ENCODE data around the gene PRG2. TPM values are rescaled to one million over a fixed set of nuclear protein-coding genes. Genes with fewer than 3 reads are reported as not detected.

PRG2 gene
- total RNA-seq, 1 experiment from 2014 or later: not detected

Other genes starting within 250 kb of the PRG2 start
- gene LRRC55, start 208.7 kb downstream of the PRG2 start, total RNA-seq (2014; rRNA removed; shearing (Covaris generic)): not detected in 2 replicates
- gene APLNR, start 153.4 kb downstream of the PRG2 start, total RNA-seq (2014; rRNA removed; shearing (Covaris generic)): not detected in 2 replicates
- 27.1 and 32.1 TPM in 2 replicates for gene TNKS1BP1, start 65.7 kb downstream of the PRG2 start, total RNA-seq (2014; rRNA removed; shearing (Covaris generic))
- 133 and 186 TPM in 2 replicates for gene SSRP1, start 54.8 kb downstream of the PRG2 start, total RNA-seq (2014; rRNA removed; shearing (Covaris generic))
- gene P2RX3, start 52.3 kb downstream of the PRG2 start, total RNA-seq (2014; rRNA removed; shearing (Covaris generic)): not detected in 2 replicates
- gene PRG3, start 9.5 kb downstream of the PRG2 start, total RNA-seq (2014; rRNA removed; shearing (Covaris generic)): not detected in 2 replicates
- gene SLC43A3, start 36.5 kb upstream of the PRG2 start, total RNA-seq (2014; rRNA removed; shearing (Covaris generic)): 49.5 and 62.2 TPM in 2 replicates
- not detected in 2 replicates for gene RTN4RL2, start 69.9 kb upstream of the PRG2 start, total RNA-seq (2014; rRNA removed; shearing (Covaris generic))
- gene SLC43A1, start 125.1 kb upstream of the PRG2 start, total RNA-seq (2014; rRNA removed; shearing (Covaris generic)): 6.0 and 6.4 TPM in 2 replicates
- 105 and 157 TPM in 2 replicates for gene TIMM10, start 140.1 kb upstream of the PRG2 start, total RNA-seq (2014; rRNA removed; shearing (Covaris generic))
- gene SMTNL1, start 146.9 kb upstream of the PRG2 start, total RNA-seq (2014; rRNA removed; shearing (Covaris generic)): not detected in 2 replicates
- gene UBE2L6, start 177.0 kb upstream of the PRG2 start, total RNA-seq (2014; rRNA removed; shearing (Covaris generic)): 8.6 and 17.3 TPM in 2 replicates
- not detected in 2 replicates for gene SERPING1, start 207.0 kb upstream of the PRG2 start, total RNA-seq (2014; rRNA removed; shearing (Covaris generic))

Data from SJSA1 (cell line).